Retina (tissue), 1 donor: ENCODE data around the gene KIF1A.

ENCODE experiments used
- DNase-seq: peaks from one replicate; pipeline ENCODE4 v3.0.0-alpha.2; 2016

KIF1A gene

GRCh38 chr2:240798327-240798905, 21.6 kb downstream of the KIF1A start:
- DNase-seq = no peak

- no peak for DNase-seq
Measured at GRCh38 chr2:240797914-240798313, 22.1 kb downstream of the KIF1A start.

- DNase-seq = no peak
Measured at GRCh38 chr2:240797500-240797895, 22.5 kb downstream of the KIF1A start.

GRCh38 chr2:240796543-240797499, 23.2 kb downstream of the KIF1A start:
- no peak for DNase-seq

- no peak for DNase-seq
Measured at GRCh38 chr2:240795916-240796510, 24.0 kb downstream of the KIF1A start.

DNA sequence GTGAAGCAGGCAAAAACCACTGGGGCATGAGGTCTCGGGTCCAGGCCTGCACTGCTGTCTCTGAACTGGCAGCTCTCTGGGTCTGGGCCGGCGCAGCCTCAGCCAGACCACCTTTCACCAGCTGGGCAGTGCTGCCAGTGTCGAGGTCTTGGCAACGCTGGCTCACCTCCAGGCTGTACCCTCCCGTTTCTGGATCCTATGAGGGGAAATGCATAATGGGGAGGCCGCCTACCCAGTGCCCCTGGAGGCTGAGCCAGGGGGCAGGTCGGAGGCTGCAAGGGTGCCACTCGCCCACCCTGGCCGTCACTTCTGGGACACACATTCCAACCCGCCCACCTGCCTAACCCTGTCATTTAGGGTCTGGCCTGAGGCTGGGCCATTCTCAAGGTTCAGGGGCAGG, 24.6 kb downstream of the KIF1A start:
- DNase-seq = no peak

GRCh38 chr2:240794178-240794721, 25.8 kb downstream of the KIF1A start:
- DNase-seq = no peak

GRCh38 chr2:240793313-240794177, 26.5 kb downstream of the KIF1A start:
- DNase-seq = peak; percentile 16

DNA sequence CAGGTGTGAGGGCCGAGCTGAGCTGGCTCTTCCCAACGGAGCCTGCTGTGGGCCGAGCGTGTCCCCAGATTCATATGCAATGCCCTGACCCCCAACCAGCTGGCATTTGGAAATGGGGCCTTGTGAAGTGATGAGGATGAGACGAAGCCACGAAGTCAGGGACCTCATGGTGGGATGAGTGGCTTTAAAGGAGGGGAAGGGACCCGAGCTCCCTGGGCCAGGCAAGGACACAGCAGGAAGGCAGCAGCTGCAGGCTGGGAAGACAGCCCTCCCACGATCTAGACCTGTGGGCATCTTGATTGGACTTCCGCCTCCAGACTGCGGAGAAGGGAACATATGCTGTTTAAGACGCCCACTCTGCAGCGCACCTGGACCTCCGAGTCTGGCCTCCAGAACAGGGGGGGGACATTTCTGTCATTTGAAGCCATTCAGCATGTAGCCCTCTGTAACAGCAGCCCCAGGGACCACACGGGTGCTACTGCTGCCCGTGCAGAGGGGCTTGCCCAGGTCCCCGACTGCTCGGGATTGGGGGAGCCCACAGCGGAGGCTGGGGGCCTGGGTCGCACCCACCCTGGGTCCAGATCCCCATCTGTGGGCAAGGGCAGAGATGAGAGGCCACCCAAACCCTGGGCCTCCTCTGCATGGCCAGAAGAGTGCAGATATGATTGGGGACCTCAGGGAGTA, 27.2 kb downstream of the KIF1A start:
- DNase-seq = peak; percentile 64

GRCh38 chr2:240791821-240792628, 28.0 kb downstream of the KIF1A start:
- peak; percentile 58 for DNase-seq

- no peak for DNase-seq
Measured at GRCh38 chr2:240791221-240791800, 28.7 kb downstream of the KIF1A start.

DNA sequence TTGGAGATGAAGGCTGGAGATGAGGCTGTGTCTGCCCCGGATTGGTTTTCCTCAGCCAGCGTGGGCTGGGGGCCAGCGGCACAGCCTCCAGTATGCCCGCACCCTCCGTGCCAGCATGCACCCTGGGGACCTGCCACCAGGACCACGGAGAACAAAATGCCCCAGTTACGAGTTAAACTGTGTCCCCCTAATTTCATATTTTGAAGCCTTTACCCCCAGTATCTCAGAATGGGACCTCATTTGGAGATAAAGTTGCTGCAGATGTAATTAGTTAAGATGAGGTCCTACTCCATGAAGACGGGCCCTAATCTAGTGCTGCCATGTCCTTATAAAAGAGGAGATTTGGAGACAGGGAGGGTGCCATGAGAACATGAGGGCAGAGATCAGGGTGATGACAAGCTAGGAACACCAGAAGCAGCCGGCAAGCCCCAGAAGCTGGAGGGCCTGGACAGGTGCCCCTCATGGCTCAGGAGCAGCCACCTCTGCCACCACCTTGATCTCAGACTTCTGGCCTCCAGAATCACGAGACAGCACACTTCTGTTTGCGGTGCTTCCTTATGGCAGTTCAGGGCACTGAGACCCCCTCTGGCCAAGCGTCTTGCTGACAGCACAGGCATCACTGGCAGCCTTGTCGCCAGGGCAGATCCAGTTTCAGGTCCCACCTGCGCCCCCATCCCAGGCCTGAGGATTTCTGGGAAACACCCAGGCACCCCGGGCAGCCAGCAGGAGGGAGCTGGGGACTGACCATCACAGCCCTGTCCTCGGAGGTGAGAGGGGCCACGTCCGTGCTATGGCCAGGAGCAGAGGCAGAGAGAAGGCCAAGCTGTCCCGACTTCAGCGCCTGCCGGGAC, 29.4 kb downstream of the KIF1A start:
- peak; percentile 17 for DNase-seq

DNA sequence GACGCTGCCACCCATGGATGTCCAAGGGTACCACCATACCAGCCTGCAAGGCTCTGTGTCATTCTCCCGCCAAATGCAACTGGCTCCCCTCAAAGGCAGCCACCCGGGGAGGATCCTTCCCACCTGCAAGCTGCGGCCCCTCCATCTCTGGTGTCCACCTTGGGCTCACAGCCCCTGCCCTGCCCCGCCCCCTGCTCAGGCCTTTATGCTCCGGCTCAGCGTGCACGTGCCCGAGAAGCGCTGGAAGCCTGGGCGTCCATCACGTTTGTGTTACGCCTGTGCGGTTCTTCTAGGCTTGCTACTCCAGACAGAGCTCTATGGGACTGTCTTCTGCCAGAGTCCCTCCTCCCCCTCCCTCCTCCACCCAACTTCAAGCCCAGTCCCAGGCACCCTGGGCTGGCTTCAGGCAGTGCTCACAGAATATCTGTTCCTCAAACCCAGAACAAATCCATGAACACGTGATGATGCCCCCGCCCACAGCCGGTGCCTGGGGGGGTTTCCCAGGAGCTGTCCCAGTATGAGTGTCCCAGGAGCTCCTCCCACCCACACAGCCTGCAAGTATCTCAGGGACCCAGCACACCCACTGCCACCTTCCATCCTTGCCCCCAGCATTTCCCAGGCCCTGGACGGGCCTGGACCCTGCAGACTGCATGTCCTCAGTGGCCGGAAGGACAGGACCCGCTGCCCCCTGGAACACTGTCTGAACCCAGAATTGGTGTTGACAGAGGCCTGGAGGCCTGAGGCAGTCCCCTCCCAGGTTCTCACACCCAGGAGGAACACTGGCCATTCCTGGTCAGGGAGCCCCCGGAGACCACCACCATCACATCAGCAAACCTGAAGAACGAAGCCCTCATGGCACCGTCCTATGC, 30.3 kb downstream of the KIF1A start:
- DNase-seq = no peak

- DNase-seq = no peak
Measured at GRCh38 chr2:240789051-240789453, 31.0 kb downstream of the KIF1A start.

GRCh38 chr2:240788482-240788881, 31.5 kb downstream of the KIF1A start:
- DNase-seq = no peak

DNA sequence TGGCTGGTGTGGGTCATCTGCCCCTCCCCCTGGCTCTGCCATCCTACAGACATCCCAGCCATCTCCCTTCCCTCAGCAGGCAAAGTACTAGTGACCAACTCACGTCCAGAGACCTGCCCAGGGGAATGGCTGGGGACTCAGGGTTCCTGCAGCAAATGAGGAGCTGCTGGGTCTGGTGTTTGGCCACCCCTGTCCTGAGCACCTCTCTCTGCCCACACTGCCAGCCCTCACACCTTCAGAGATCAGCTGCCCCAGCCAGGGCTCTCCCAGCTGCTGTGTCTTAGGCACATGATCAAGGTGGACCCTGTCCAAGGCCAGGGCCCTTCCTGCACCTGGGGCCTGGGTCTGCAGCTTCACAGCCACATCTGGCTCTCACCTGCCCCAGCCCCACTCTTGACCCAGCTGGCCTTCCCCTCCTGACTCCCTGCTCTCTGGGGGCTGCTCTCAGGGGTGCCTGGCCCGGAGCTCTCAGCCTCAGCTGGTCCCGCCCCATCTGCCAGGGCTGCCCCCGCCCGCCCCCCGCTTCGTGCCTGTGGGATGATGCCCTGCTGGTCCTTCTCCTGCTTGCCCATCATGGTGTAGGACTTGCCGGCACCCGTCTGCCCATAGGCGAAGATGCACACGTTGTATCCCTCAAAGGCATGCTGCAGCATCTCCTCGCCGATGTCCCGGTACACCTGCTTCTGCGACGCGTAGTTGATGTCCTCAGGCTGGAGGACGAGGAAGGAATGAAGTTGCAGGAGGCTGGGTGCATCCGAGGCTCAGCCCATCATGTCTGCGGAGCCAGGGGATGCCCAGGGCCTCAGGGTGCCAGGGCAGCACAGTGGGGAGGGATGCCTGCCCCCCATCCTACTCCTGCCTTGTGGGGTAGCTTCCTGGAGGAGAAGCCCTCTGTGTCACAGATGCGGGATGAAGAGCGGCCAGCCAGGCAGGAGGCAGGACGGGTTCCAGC, 32.2 kb downstream of the KIF1A start:
- no peak for DNase-seq

- no peak for DNase-seq
Measured at GRCh38 chr2:240786871-240787311, 33.1 kb downstream of the KIF1A start.
